GM12873 (cell line): ENCODE data around the gene BRAP.

ENCODE experiments used
- TF ChIP-seq, protein P1 (sequence below): IDR thresholded peaks from 2 replicates; pipeline ENCODE4 v1.5.1; 2012; ENCODE audit warnings: low read depth, mild to moderate bottlenecking, moderate library complexity, low read length, control low read depth; ENCODE audit not compliant: insufficient read depth; ENCODE audit errors: missing control alignments

The BRAP gene

GRCh38 chr12:111687255-111687654 is 1.5 kb upstream of the BRAP start:
- TF ChIP-seq, protein P1, sequence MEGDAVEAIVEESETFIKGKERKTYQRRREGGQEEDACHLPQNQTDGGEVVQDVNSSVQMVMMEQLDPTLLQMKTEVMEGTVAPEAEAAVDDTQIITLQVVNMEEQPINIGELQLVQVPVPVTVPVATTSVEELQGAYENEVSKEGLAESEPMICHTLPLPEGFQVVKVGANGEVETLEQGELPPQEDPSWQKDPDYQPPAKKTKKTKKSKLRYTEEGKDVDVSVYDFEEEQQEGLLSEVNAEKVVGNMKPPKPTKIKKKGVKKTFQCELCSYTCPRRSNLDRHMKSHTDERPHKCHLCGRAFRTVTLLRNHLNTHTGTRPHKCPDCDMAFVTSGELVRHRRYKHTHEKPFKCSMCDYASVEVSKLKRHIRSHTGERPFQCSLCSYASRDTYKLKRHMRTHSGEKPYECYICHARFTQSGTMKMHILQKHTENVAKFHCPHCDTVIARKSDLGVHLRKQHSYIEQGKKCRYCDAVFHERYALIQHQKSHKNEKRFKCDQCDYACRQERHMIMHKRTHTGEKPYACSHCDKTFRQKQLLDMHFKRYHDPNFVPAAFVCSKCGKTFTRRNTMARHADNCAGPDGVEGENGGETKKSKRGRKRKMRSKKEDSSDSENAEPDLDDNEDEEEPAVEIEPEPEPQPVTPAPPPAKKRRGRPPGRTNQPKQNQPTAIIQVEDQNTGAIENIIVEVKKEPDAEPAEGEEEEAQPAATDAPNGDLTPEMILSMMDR, result peak; percentile 59

DNA sequence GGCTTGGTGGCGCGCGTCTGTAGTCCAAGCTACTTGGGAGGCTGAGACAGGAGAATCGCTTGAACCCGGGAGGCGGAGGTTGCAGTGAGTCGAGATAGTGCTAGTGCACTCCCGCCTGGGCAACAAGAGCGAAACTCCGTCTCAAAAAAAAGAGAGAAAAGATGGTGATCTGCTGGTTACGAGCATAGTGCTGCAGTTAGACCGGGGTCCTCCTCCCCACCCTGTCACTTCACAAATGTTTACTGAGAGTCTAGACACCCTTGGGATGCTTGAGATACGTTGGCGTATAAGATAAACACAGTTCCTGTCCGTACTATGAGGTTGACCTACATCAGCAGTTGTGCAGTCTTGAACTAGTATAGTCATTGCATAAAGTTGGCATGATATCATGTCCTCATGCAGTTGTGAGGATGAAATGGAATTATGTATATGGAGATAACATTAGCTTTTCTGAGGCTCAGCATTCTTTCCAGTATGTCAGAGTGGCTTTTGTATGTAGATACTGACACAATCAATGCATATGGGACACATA is 884 bp upstream of the BRAP start:
- TF ChIP-seq, protein P1, result no peak

DNA sequence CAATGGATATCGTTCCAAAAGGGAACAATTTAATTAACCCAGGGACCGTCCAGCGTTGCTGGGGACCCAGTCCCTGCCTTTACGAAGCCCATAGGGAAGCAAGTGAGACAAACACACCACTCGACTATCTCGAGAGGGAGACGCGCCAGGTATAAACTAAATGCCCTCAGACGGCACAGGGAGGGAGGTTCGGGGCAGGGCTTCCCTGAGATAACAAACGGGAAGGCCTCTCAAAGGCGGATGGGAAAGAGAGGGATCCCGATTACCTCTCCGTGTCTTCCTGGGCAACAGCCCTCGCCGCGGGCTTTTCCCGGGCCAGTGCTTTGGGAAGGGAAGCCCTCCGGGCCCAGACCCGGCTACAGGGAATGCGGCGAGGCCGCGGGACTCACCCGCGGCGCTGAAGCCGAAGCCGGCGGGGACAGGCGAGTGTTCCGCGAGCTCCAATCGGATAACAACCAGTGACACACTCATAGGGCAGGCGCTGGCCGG is 390 bp downstream of the BRAP start:
- TF ChIP-seq, protein P1, result no peak

GRCh38 chr12:111677186-111677585 is 8.6 kb downstream of the BRAP start:
- TF ChIP-seq, protein P1, result no peak

GRCh38 chr12:111673503-111673902 is 12.3 kb downstream of the BRAP start:
- TF ChIP-seq, protein P1, result peak; percentile 31

- TF ChIP-seq, protein P1, result no peak
Observed at GRCh38 chr12:111672822-111673381, 12.9 kb downstream of the BRAP start.

DNA sequence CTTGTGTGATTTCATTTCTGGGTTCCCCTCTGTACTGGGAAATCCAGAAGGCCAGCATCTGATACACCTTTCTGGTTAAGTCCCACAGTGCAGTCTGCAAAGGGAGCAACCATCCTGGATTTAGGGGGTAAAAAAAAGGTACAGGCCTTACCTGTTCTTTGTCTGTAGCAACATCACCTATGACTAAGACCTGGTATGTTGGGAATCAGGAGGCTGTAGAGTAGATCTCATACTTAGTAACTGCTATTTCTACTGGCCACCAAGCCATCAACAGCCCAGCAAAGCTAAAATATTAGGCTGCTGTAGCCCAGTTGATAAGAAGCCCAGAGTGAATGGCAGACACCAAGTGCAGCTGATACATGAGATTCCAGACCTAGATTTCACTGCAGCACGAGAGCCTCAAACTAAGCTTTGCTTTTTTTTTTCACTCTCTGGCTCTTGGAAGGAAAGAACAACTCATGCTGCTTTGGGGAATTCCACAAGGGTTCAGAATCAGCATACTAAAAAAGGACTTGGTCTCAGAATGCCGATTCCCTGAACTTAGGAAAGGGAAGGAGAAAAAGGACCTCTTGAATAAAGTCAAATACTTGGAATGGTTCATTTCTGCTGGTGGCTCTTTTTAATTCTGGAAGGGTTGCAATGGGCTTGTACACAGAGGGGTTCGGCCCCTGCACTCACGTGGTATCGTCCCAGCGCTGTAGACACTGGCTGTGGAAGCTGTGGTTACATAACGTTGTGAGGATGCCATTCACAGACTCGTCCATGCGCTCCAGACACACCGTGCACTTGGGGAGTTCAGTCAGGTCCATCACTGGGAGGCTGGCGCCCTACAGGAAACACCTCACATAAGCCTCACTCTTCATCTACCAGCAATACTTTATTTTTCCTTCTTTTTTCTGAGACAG is 20.5 kb downstream of the BRAP start:
- TF ChIP-seq, protein P1, result no peak
